H54 (cell line): ENCODE results near the gene APBA2.
A peak's percentile ranks its signal among the peaks of the same experiment; 100 is the strongest.
"Not testable (repeated sequence)": the region's sequence is repeated elsewhere in the genome, so short reads cannot be mapped to it uniquely, and the experiment has no call there.

Experiments
- DNase-seq: peaks from one replicate; pipeline ENCODE4 v3.0.0; 2011; ENCODE audit warnings: low spot score, mixed read lengths; ENCODE audit not compliant: insufficient read length
- FAIRE-seq: peaks from 3 replicates; lab custom pipeline; 2011; peaks lifted over from hg19 to GRCh38; lab: Jason Lieb, UNC
- POLR2A ChIP-seq: IDR thresholded peaks from 2 replicates; pipeline ENCODE4 v1.6.1; 2011; ENCODE audit warnings: low read depth, mild to moderate bottlenecking, low read length

The APBA2 gene

DNA sequence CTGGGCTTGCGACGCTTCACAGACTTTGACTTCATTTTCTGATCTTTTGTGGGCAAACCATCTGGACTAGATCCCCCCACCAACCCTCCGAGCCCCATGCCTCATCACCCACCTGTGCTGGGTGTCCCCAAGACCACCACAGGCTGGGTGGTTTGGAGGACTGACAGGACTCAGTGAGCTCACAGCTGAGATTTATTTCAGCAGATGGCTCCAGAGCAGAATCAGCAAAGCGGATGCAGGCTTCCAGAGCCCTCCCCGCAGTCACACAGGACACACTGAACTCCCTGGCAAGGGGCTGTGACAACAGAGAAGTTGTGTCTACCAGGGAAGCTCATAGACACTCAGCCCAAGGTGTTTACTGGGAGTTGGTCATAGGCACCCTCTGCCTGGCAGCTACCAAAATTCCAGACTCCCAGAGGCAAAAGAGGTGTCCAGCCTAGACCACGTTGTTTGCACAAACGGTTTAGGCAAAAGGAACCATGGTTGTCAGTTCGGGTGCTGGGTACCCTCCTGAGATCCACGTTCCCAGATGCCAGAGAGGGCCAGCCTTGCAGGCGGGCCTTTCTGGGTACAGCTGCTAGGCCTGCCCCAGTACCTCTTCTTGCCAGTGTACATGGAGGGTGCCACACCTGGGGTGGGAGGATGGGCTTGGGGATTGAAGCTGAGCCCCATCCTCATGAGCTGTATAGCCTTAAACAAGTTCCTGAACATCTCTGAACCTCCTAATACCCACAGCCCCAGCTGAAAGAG is 213.5 kb downstream of the APBA2 start:
- FAIRE-seq (no peak), DNase-seq (no peak)
- TF ChIP-seq POLR2A: no peak

DNA sequence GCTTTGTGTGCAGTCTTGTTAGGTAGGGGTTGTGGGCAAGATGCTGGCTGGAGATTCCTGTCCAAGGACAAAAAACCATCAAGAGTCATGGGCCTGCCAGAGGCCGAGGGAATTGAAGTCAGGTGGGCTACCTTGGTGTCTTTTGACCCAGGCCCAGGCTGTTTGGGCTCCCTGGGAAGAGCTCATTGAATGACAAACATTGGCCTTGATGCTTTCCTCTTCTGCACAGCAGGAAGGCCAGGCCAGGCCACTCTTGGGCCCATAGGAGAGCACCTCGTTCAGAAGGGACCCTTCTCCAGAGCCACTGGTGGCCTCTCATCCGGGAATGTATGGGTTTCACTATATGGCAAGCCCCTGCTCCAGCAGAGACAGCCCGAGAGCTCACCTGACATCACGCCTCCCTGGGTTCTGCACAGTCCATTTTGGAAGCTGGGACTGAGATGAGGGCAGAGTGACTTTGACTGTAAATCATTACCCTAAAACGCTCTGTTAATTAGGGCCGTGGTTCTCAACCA is 214.8 kb downstream of the APBA2 start:
- no peak for TF ChIP-seq POLR2A
- DNase-seq (no peak), FAIRE-seq (no peak)

DNA sequence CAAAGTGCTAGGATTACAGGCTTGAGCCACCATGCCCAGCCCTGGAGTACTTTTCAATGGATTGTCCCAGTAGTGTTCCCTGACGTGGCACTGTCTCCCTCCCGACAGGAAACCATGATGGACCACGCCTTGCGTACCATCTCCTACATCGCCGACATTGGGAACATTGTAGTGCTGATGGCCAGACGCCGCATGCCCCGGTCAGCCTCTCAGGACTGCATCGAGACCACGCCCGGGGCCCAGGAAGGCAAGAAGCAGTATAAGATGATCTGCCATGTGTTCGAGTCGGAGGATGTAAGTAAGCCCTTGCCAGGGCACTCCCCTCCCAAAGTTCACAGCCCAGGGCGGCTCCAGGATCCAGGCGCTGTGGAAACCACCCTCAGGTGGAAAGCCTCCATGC is 215.7 kb downstream of the APBA2 start:
- no peak for DNase-seq
- FAIRE-seq: no peak
- TF ChIP-seq POLR2A: no peak

DNA sequence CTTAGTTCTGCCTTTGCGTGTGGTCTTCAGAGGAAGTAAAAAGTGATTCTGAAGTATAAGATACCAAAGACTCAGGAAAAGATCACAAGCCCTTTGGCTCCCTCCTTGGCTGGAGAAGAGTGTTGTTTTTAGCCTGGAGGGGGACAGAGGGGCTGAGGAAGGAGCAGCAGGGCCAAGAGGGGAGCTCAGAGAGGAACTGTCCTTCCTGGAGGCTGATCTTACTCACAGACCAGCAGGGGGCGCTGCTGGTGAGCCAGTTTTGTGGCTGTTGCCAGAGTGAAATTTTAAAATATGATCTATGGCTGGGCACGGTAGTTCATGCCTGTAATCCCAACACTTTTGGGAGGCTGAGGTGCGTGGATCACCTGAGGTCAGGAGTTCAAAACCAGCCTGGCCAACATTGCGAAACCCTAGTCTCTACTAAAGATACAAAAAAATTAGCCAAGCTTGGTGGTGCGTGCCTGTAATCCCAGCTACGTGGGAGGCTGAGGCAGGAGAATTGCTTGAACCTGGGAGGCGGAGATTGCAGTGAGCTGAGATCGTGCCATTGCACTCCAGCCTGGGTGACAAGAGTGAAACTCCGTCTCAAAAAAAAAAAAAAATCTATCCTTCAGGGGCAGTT is 216.5 kb downstream of the APBA2 start:
- peak; percentile 68 for DNase-seq
- not testable (repeated sequence) for FAIRE-seq

DNA sequence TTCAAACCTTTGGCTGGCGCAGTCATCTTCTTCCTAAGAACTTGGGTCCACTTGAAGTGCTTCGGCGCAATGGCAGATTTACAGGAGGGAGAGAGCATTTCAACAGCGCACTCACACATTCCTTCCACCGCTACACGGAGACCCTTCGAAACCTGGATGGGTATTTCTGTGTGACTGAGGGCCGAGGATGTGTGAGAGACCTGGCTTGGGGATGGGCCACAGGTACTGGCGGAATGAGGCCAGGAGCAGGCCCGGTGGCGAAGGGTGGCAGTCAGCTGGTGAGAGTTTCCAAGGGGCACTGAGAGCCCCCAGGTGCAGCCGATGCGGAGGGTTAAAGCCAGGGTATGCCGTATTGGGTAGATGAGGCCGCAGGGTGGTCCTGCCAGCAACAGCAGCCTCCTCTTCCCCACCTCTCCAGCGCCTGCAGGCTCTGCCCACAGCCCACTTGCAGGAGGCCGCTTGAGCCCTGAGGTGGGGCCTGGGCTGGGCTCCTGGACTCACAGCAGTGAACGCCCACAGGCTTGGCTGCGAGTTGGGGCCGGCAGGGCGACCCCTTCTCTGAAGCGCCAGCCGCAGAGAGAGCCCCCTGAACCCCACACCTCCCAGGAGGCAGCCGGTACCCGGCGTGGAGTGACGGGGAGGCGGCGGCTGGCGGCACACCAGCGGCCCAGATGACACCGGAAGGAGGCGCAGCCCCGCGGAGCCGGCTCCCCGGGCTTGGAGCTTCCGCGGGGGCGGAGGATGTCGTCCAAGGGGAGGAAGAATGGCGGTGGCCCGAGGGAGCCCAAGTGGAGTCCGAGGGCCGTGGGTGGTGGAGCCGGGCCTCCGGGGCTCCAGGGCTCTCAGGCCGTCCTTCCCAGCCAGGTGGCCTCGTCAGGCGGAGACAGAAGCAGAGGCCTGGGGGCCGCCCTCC is 217.4 kb downstream of the APBA2 start:
- no peak for FAIRE-seq
- TF ChIP-seq POLR2A: no peak
- no peak for DNase-seq

DNA sequence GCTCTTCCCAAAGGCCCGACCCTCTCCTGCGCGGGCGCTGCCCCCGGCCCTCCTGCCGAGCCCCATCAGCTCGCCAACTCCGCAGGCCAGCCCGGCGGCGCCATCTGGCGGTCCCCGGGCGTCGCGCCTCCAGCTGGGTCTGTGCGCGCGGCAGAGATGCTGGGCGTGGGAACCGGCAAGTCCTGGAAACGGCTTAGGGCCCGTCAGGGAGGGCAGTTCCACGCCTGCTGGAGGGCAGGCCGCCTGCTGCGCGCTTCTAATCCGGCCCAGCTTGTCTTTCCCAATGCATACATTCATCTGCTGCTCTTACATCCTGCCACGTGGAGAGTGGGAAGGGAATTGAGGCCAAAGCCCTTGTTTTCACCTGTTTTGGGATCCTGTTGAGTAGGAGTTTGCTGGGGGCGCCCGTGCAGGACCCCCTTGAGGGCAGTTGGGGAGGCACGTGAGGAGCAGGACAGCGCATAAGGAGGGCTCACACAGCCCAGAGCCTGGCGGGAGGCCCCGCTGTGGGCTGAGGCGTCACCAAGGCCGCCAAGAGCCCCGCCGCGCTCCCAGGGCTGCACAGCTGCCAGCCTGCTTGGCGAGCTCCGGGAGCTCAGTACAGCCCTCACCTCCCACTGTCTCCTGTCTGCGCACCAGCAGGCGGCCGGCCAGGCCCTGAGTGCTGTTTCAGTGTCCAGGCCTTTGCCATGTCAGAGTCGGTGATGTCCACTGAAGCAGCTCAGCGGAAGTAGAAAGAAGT is 218.2 kb downstream of the APBA2 start:
- DNase-seq (peak; percentile 65), FAIRE-seq (no peak)
- TF ChIP-seq POLR2A: no peak

DNA sequence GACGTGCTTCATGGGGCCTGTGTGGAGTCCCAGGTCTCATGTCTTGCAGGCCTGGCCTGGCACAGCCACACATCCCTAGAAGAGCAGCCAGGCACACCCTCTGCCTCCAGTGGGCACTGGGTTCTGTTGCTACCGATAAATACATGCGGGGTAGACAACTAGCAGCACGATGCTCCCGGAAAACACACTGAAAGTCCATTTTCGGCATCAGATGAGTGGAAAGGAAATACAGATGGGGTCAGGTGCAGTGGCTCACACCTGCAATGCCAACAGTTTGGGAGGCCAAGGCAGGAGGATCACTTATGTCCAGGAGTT is 218.7 kb downstream of the APBA2 start:
- no peak for TF ChIP-seq POLR2A
- FAIRE-seq (no peak), DNase-seq (no peak)

DNA sequence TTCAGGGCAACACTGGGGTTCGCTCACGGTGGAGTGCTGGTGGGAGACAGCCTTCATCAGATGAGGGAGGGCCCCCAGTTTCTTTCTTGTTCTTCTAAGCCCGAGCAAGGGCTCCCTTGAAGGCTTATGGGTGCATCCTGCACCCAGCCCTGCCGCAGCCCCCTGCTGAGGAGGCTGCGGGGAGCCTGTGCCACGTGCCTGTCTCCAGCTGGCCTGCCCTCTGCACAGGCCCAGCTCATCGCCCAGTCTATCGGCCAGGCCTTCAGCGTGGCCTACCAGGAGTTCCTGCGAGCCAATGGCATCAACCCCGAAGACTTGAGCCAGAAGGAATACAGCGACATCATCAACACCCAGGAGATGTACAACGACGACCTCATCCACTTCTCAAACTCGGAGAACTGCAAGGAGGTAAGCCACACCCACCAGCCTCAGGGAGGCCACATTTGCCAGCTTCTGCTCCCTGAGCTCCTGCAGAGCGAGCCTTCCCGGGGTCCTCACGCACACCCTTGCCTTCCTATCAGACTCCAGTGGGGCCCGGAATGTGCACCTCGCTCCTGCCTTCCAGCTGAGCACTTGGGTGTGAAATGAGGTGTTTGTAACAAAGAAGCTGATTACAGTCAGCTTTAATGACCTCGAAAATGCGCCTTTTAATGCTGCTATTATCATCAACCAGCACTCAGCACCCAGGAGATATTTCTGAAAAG is 219.5 kb downstream of the APBA2 start:
- DNase-seq (no peak), FAIRE-seq (no peak)
- no peak for TF ChIP-seq POLR2A

DNA sequence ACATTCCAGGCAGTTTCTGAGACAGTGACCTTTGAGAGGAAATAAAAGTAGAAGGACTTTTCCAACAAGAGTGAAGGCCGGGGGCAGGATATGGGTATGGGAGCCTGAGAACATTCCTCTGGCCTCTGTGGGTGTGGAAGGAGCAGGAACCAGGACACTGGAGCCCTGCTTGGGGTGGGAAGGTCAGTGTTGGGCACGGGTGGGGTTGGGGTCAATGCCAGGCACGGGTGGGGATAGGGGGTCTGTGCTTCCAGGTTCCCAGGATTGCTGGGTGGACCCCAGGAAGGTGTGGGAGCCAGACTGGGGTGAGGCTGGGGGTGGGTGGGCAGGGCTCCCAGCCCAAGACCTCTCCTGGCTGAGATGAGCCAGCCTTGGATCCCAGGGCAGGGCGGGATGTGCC is 220.3 kb downstream of the APBA2 start:
- TF ChIP-seq POLR2A: no peak
- no peak for FAIRE-seq
- no peak for DNase-seq

DNA sequence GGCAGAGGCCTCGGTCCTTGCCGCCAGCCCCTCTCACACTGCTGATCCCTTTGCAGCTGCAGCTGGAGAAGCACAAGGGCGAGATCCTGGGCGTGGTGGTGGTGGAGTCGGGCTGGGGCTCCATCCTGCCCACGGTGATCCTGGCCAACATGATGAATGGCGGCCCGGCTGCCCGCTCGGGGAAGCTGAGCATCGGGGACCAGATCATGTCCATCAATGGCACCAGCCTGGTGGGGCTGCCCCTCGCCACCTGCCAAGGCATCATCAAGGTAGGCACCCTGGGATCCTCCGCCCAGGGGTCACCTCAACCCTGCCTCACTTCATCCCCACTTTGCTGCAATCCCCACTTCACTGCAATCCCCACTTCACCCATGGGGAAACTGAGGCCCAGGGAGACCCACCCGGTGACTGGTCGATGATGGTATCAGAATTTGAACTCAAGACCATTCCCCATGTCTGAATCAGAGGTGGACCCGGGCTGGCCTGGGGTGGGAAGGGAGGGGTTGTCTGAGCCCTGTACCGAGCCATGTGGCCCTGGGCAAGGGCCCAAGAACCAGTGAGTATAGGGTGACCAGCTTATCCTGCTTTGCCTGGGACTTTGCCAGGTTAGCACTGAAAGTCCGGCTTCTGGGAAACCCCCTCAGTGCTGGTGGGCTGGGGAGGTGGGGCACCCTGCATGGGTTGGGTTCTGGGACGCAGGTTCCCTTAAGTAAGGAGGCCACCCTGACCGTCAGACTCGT is 220.9 kb downstream of the APBA2 start:
- no peak for DNase-seq
- no peak for TF ChIP-seq POLR2A
- FAIRE-seq: no peak

DNA sequence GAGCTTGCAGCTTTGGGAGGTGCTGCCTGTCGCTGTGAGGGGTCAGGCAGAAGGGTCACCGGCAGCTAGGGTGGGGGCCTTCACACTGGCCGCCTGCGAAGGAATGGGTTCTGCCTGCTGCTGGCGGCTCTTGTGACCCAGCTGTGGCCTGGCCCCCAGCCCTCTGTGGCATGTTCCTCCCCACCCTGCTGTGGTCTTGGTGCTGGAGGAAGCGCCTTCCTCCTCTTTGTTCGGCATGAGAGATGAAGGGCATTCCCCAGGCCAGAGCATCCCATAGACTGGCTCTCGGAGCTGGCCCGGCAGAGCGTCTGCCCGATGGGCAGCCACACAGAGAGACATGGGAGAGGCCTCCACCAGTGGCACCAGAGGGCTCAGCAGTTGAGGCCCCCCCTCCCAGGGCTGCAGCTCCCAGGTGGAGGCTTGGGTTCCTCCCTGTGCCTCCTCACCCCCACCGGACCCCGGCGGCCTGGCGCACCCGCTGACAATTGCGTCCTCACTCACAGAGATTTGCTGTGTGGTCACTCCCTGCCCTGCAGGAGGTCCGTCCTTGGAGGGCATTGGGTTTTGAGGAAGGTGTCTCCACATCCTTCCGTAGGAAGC is 221.6 kb downstream of the APBA2 start:
- DNase-seq (no peak), FAIRE-seq (no peak)
- TF ChIP-seq POLR2A: no peak
